GM18505 (cell line): ENCODE measurements around the gene NECAB2.
"Not testable (repeated sequence)": the region's sequence is repeated elsewhere in the genome, so short reads cannot be mapped to it uniquely, and the experiment has no call there.

Experiments
- ATAC-seq: cut with Tn5 transposase; IDR thresholded peaks from one replicate; pipeline ENCODE4 v1.9.1; 2021; ENCODE audit not compliant: unreplicated experiment
- POLR2A ChIP-seq: IDR thresholded peaks from 4 replicates; pipeline ENCODE4 v1.6.1; 2011; ENCODE audit warnings: borderline replicate concordance; ENCODE audit not compliant: insufficient read depth, insufficient read length; ENCODE audit errors: extremely low read depth

The NECAB2 gene

DNA sequence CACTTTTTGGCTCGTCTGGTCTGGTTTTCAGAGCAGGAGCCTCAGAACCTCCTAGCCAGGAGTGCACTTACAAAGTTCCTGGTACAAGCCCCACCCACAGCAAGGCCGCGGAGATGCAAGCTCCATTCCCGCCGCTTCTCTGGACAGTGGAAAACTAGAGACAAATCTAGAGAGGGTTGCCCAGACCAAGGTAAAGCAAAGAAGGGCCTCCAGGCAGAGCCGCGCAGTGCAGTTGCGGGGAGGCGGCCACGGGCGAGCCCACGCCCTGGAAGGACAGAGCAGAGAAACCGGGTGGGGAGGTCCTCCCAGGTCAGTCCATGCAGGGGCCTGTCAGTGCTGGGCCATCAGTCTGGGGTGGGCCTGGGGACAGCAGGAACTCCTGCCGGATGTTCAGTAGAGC, 26.0 kb upstream of the NECAB2 start:
- no peak for TF ChIP-seq POLR2A
- ATAC-seq, result no peak

- no peak for ATAC-seq
- no peak for TF ChIP-seq POLR2A
These were observed 25.1 kb upstream of the NECAB2 start for GRCh38 chr16:83942815-83943515.

DNA sequence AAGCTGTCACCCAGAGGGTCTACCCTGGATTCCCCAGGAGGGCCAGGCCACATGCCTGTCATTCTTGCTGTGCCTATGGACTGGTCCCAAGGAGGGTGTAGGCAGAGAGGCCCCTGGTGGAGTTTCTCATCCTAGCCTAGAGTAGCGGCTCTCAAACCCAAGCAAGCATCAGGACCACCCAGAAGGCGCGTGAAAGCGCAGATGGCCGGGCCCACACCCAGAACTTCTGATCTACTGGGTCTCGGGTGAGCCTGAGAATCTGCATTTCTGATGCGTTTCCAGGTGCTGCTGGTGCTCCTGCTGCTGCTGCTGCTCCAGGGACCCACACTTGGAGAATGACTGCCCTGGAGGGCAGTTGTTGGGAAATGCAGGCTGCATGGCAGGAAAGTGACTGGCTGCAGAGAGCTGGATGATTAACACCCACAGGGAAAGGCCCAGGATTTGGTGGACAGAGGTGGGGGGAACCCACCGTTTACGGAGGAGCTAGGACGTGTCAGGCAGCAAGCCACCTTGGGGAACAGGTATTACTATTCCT, 24.5 kb upstream of the NECAB2 start:
- ATAC-seq, result no peak
- no peak for TF ChIP-seq POLR2A

DNA sequence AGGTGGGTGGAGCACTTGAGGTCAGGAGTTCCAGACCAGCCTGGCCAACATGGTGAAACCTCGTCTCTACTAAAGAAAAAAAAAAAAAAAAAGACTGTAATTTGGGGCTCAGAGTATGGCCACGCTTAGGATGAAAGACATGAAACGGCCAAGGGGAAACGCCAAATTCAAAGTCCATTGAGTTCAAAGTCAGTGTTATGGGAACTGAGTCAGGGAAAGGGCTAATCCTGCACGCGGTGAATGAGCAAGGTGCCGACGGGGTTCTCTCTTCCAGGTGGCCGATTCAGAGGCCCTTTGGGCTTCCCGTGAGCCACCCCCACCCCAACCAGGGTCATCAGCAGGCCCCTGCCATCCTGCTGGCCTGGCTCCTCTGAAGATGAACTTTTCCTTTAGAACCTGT, 22.5 kb upstream of the NECAB2 start:
- TF ChIP-seq POLR2A, result no peak
- ATAC-seq, result no peak

DNA sequence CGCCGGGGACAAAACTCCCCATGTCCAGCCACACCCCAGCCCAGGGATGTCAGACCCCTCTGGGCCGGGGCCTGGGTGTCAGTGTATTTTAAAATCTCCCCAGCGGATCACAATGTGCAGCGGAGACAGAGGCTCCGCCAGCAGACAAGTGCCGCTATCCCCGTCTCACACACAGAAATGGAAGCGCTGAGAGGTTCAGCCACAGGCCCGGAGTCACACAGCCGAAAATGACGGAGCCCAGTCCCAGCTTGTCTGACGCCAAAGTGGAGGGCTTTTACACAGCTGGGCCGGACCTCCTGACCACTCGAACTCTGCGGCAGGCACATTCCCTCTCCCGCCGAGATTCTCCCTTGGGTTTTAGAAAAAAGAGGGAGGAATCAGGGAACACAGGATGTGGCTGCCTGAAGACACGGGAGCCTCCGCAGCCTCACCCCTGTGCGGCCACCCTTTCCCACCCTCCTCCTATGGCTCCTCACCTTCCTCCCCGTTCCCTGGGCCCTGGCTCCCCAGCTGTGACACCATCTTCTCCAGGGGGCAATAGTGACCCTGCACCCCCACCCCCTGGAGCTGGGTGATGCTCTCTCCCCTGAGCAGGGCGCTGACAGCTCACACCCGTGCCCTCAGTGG, 21.8 kb upstream of the NECAB2 start:
- ATAC-seq, result no peak
- TF ChIP-seq POLR2A, result no peak

- ATAC-seq, result no peak
These were observed 21.1 kb upstream of the NECAB2 start for GRCh38 chr16:83946781-83947566.

DNA sequence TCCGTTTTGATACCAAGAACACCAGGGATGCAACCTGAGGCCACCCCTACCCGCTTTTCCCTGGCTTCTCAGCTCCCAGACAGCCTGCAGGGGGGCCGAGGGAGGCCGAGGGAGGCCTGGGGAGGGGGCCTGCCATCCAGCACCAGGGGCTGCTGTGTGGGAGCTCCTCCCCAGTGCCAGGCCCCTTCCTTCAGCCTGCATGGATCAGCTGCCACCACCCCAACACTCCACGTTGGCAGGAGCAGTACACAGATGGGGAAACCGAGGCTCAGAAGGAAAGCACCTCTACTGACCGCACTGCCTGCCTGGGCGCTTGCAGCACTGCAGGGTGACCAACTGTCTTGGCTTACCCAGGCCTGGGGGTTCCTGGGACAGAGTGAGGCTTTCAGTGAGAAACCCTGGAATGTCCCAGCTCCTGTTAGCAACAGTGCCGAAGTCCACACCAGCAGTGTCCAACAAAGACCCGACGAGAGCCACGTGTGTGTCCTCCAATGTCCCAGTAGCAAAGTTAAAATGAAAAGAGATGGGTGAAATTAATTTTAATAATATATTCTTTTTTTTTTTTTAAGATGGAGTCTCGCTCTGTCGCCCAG, 20.3 kb upstream of the NECAB2 start:
- TF ChIP-seq POLR2A, result no peak
- no peak for ATAC-seq

More at GRCh38 chr16:83946781-83947566, 21.1 kb upstream of the NECAB2 start:
- no peak for TF ChIP-seq POLR2A

DNA sequence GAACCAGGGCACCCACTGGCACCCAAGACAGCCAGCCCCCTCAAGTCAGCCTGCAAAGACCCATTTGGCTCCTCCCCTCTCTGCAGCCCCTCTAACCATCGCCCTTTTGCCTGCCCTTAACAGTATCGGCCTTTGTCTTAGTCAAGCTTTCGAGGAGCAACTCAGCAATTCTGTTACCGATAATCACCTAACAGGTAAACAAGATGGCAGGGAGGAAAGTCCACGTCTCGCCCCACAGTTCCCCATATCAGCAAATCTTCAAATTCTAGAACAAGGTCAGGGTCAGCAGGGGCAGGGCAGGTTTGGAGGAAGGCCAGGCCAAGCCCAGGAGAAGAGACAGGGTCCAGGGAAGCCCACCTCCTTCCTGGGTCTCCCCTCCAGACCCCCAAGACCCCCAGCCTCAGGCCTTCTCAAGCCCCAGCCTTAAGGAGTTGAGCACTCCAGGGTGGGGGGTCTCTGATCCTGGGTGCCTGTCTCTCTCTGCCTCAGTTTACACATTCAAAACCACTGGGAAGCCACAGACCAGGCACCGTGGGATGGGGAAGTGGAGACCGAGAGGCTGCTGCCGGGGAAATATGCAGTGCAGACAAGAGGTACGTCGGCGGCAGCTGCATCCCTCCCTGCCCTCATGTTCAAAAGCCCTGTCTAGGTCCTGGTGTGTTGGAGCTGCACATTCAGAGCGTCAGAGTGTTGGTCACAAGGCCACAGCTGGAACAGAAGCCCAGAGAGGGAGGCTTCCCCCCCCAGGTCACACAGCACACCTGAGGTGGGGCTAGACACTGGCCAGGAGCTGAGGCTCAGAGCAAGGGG, 18.9 kb upstream of the NECAB2 start:
- TF ChIP-seq POLR2A, result no peak
- ATAC-seq, result no peak

- no peak for TF ChIP-seq POLR2A
- ATAC-seq, result no peak
These were observed 18.4 kb upstream of the NECAB2 start for GRCh38 chr16:83949724-83950001.

- not testable (repeated sequence) for ATAC-seq
These were observed 17.1 kb upstream of the NECAB2 start for GRCh38 chr16:83950862-83951399.

DNA sequence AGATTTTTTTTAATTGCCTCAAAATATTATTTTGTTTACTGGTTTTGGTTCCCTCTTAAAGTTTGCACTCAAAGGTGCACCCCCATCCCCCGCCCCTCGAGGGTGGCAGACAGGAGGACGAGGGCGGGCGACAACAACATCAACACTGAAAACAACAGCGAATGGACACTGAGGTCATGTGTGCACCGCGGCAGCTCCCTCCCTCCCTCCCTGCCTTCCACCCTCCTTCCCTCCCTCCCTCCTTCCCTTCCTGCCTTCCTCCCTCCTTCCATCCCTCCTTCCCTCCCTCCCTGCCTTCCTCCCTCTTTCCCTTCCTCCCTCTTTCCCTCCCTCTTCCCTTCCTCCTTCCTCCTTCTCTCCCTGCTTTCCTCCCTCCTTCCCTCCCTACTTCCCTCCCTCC, 16.5 kb upstream of the NECAB2 start:
- TF ChIP-seq POLR2A, result no peak
- no peak for ATAC-seq

DNA sequence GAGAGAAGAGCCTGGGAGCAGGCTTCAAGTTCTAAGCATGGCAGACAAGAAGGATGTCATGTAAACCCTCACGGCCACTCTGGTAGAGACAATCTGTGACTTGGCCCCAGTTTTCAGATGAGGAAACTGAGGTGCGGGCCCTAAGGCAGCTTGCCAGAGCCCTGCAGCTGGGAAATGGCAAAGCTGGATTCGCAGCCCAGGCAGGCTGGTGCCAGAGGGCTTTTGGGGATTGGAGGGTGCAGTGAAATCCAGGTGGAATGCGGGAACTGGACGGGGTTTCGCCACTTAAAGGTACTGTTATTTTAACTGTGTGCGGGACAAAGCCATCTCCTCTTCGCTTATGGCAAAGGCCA, 15.5 kb upstream of the NECAB2 start:
- no peak for TF ChIP-seq POLR2A
- no peak for ATAC-seq

- peak; percentile 34 for TF ChIP-seq POLR2A
- ATAC-seq, result peak; percentile 88
These were observed 14.9 kb upstream of the NECAB2 start, which contains the start of gene OSGIN1 for GRCh38 chr16:83952940-83953795. TSS of gene OSGIN1 (plus strand) at chr16:83953240. CDS start at chr16:83957672, 4,432 bp downstream.
